Measurements from ENCODE around the gene ISYNA1. TPM values are rescaled to one million over a fixed set of nuclear protein-coding genes. Genes with fewer than 3 reads are reported as not detected.

The ISYNA1 gene
- total and polyA plus RNA-seq, 2 experiments from 2014 or later: 191 to 208 TPM

- TF ChIP-seq STAT1 (IDR thresholded peaks at IDR 0.05; ENCODE audit: unreplicated experiment): no peak
- TF ChIP-seq, protein P1, sequence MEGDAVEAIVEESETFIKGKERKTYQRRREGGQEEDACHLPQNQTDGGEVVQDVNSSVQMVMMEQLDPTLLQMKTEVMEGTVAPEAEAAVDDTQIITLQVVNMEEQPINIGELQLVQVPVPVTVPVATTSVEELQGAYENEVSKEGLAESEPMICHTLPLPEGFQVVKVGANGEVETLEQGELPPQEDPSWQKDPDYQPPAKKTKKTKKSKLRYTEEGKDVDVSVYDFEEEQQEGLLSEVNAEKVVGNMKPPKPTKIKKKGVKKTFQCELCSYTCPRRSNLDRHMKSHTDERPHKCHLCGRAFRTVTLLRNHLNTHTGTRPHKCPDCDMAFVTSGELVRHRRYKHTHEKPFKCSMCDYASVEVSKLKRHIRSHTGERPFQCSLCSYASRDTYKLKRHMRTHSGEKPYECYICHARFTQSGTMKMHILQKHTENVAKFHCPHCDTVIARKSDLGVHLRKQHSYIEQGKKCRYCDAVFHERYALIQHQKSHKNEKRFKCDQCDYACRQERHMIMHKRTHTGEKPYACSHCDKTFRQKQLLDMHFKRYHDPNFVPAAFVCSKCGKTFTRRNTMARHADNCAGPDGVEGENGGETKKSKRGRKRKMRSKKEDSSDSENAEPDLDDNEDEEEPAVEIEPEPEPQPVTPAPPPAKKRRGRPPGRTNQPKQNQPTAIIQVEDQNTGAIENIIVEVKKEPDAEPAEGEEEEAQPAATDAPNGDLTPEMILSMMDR (conservative IDR thresholded peaks at IDR 0.05; ENCODE audit: low read depth in 2 of 2): no peak
- no peak for TF ChIP-seq JUNB (IDR thresholded peaks at IDR 0.05; ENCODE audit: unreplicated experiment)
These were observed 19.9 kb downstream of the ISYNA1 start (continued) for GRCh38 chr19:18418029-18418482.

GRCh38 chr19:18417250-18418028 lies 20.5 kb downstream of the ISYNA1 start:
- Mint-ChIP-seq H3K27ac (peak overlapping the region; percentile 37; the same call in 1 of the 2 replicates), H3K4me1 (peaks cover 33% of the 10 kb centered on the region), H3K36me3 (ENCODE audit: low read depth) (no peaks in the 10 kb centered on the region), H3K4me3 (peak overlapping the region; percentile 75), H3K9me3 (no peaks in the 10 kb centered on the region), H3K27me3 (ENCODE audit: insufficient read depth, low read depth, poor library complexity) (peaks cover 54% of the 10 kb centered on the region)
- ATAC-seq (peak; percentile 52), DNase-seq (ENCODE audit: low spot score) (peak; percentile 89)
- no peak for TF ChIP-seq ZNF114 (CRISPR knock-in tag; IDR thresholded peaks at IDR 0.05)
- no peak; the same call in none of the 2 replicates for TF ChIP-seq POLR2AphosphoS5 (IDR thresholded peaks at IDR 0.05; ENCODE audit: low read depth)
- peak; percentile 48; the same call in 1 of the 2 replicates for TF ChIP-seq ETS1 (IDR thresholded peaks at IDR 0.05)
- TF ChIP-seq, protein P2, sequence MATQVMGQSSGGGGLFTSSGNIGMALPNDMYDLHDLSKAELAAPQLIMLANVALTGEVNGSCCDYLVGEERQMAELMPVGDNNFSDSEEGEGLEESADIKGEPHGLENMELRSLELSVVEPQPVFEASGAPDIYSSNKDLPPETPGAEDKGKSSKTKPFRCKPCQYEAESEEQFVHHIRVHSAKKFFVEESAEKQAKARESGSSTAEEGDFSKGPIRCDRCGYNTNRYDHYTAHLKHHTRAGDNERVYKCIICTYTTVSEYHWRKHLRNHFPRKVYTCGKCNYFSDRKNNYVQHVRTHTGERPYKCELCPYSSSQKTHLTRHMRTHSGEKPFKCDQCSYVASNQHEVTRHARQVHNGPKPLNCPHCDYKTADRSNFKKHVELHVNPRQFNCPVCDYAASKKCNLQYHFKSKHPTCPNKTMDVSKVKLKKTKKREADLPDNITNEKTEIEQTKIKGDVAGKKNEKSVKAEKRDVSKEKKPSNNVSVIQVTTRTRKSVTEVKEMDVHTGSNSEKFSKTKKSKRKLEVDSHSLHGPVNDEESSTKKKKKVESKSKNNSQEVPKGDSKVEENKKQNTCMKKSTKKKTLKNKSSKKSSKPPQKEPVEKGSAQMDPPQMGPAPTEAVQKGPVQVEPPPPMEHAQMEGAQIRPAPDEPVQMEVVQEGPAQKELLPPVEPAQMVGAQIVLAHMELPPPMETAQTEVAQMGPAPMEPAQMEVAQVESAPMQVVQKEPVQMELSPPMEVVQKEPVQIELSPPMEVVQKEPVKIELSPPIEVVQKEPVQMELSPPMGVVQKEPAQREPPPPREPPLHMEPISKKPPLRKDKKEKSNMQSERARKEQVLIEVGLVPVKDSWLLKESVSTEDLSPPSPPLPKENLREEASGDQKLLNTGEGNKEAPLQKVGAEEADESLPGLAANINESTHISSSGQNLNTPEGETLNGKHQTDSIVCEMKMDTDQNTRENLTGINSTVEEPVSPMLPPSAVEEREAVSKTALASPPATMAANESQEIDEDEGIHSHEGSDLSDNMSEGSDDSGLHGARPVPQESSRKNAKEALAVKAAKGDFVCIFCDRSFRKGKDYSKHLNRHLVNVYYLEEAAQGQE (IDR thresholded peaks at IDR 0.05; ENCODE audit: unreplicated experiment): no peak
- TF ChIP-seq EZH2phosphoT487 (IDR thresholded peaks at IDR 0.05; ENCODE audit: unreplicated experiment): no peak
- no peak for TF ChIP-seq JUNB (IDR thresholded peaks at IDR 0.05; ENCODE audit: unreplicated experiment)
- no peak for TF ChIP-seq EZH2 (IDR thresholded peaks at IDR 0.05; ENCODE audit: low read depth, unreplicated experiment)
- H3K4me2 ChIP-seq: peak overlapping the region; percentile 97
- peak overlapping the region; percentile 73 for H3K4me3 ChIP-seq
- H3K79me2 ChIP-seq (replicated peaks; ENCODE audit: insufficient read depth): no peaks in the 10 kb centered on the region
- H3K4me1 ChIP-seq (ENCODE audit: insufficient read depth): peaks cover 8% of the 10 kb centered on the region
- no peaks in the 10 kb centered on the region for H3K36me3 ChIP-seq (ENCODE audit: insufficient read depth)
- H4K20me1 ChIP-seq (replicated peaks; ENCODE audit: insufficient read depth): no peaks in the 10 kb centered on the region; the same call in 1 of the 2 replicates
- peak overlapping the region; percentile 92 for H2AFZ ChIP-seq
- H3K27me3 ChIP-seq (ENCODE audit: insufficient read depth): peaks cover 39% of the 10 kb centered on the region
- no peaks in the 10 kb centered on the region for H3K9me2 ChIP-seq (ENCODE audit: insufficient read depth)
- 0 out of 2 replicates have a peak overlapping the region, but pooled peaks have one; percentile 63 for H3K27ac ChIP-seq (ENCODE audit: low read depth)
- peaks cover 24% of the 10 kb centered on the region for H3F3A ChIP-seq (replicated peaks; ENCODE audit: low read depth)
